ENCODE measurements around the gene TBC1D22A. TPM values are rescaled to one million over a fixed set of nuclear protein-coding genes. Genes with fewer than 3 reads are reported as not detected.

The TBC1D22A gene
- total RNA-seq, 1 experiment from 2014 or later: 27.6 TPM

GRCh38 chr22:46758867-46759290, 3.6 kb upstream of the TBC1D22A start:
- peak; percentile 65 for DNase-seq
- intact Hi-C loops (cut with micrococcal nuclease; ENCODE audit: unreplicated experiment): no loop called here
- peaks cover 40% of the 10 kb centered on the region for H3K36me3 Mint-ChIP-seq (ENCODE audit: insufficient read depth, unreplicated experiment)
- CTCF ChIA-PET: interaction anchor here (0.7 to 3.0 kb wide), 7 partner anchors 9 to 1463 kb away, joined by 3 to 20 read pairs (median 5); no protein-coding TSS in a partner anchor
- no peaks in the 10 kb centered on the region for H3K27me3 Mint-ChIP-seq (ENCODE audit: unreplicated experiment)
- H3K27ac Mint-ChIP-seq (ENCODE audit: unreplicated experiment): peak overlapping the region; percentile 2
- no peak overlapping the region for H3K4me3 Mint-ChIP-seq (ENCODE audit: low read depth, unreplicated experiment)
- no TSS peak for BruUV-seq (replicated peaks)
- peaks cover 5% of the 10 kb centered on the region for H3K9me3 Mint-ChIP-seq (ENCODE audit: low read depth, unreplicated experiment)
- peak; percentile 77 for TF ChIP-seq CTCF (IDR thresholded peaks at IDR 0.05; ENCODE audit: unreplicated experiment)
- peaks cover 44% of the 10 kb centered on the region for H3K4me1 Mint-ChIP-seq (ENCODE audit: low read depth, unreplicated experiment)

- Mint-ChIP-seq H3K4me1 (ENCODE audit: low read depth, unreplicated experiment) (peaks cover 42% of the 10 kb centered on the region), H3K9me3 (ENCODE audit: low read depth, unreplicated experiment) (peaks cover 5% of the 10 kb centered on the region), H3K4me3 (ENCODE audit: low read depth, unreplicated experiment) (peak overlapping the region; percentile 97), H3K27ac (ENCODE audit: unreplicated experiment) (peak overlapping the region; percentile 96), H3K36me3 (ENCODE audit: insufficient read depth, unreplicated experiment) (peaks cover 32% of the 10 kb centered on the region), H3K27me3 (ENCODE audit: unreplicated experiment) (no peaks in the 10 kb centered on the region)
- DNase-seq: no peak
- no TSS peak for BruUV-seq (replicated peaks)
- CTCF ChIA-PET: interaction anchor here (0.7 kb wide), 2 partner anchors 19 to 260 kb away, joined by 3 read pairs; no protein-coding TSS in a partner anchor
- intact Hi-C loops (cut with micrococcal nuclease; ENCODE audit: unreplicated experiment): no loop called here
- no peak for TF ChIP-seq CTCF (IDR thresholded peaks at IDR 0.05; ENCODE audit: unreplicated experiment)
These were observed 1.4 kb upstream of the TBC1D22A start for GRCh38 chr22:46761017-46761416.

- CTCF ChIA-PET: interaction anchor here (0.7 to 1.7 kb wide), 10 partner anchors 7 to 259 kb away, joined by 3 to 8 read pairs (median 4); no protein-coding TSS in a partner anchor
- Mint-ChIP-seq H3K27me3 (ENCODE audit: unreplicated experiment) (no peaks in the 10 kb centered on the region), H3K4me1 (ENCODE audit: low read depth, unreplicated experiment) (peaks cover 42% of the 10 kb centered on the region), H3K9me3 (ENCODE audit: low read depth, unreplicated experiment) (peaks cover under 1% of the 10 kb centered on the region), H3K4me3 (ENCODE audit: low read depth, unreplicated experiment) (peak overlapping the region; percentile 97), H3K36me3 (ENCODE audit: insufficient read depth, unreplicated experiment) (peaks cover 32% of the 10 kb centered on the region), H3K27ac (ENCODE audit: unreplicated experiment) (peak overlapping the region; percentile 96)
- TF ChIP-seq CTCF (IDR thresholded peaks at IDR 0.05; ENCODE audit: unreplicated experiment): no peak
- no peak for DNase-seq
- intact Hi-C loops (cut with micrococcal nuclease; ENCODE audit: unreplicated experiment): no loop called here
- BruUV-seq (replicated peaks): TSS peak; percentile 99
These were observed 762 bp upstream of the TBC1D22A start for GRCh38 chr22:46761539-46762237.

- no peaks in the 10 kb centered on the region for H3K27me3 Mint-ChIP-seq (ENCODE audit: unreplicated experiment)
- no TSS peak for BruUV-seq (replicated peaks)
- H3K9me3 Mint-ChIP-seq (ENCODE audit: low read depth, unreplicated experiment): no peaks in the 10 kb centered on the region
- TF ChIP-seq CTCF (IDR thresholded peaks at IDR 0.05; ENCODE audit: unreplicated experiment): no peak
- H3K4me1 Mint-ChIP-seq (ENCODE audit: low read depth, unreplicated experiment): peaks cover 54% of the 10 kb centered on the region
- intact Hi-C loops (cut with micrococcal nuclease; ENCODE audit: unreplicated experiment): no loop called here
- peak overlapping the region; percentile 96 for H3K27ac Mint-ChIP-seq (ENCODE audit: unreplicated experiment)
- CTCF ChIA-PET: interaction anchor here (0.6 to 1.7 kb wide), 8 partner anchors 11 to 1478 kb away, joined by 3 to 8 read pairs (median 5); partner anchors contain the start of gene UPK3A
- DNase-seq: no peak
- H3K36me3 Mint-ChIP-seq (ENCODE audit: insufficient read depth, unreplicated experiment): peaks cover 32% of the 10 kb centered on the region
- H3K4me3 Mint-ChIP-seq (ENCODE audit: low read depth, unreplicated experiment): peak overlapping the region; percentile 97
These were observed 728 bp downstream of the TBC1D22A start for GRCh38 chr22:46763051-46763705.
